Gastrocnemius medialis (tissue), 4 donors: ENCODE measurements around the gene GABARAP. TPM values are rescaled to one million over a fixed set of nuclear protein-coding genes. Genes with fewer than 3 reads are reported as not detected.

Experiments
- ATAC-seq, 2 donors: fragments of 150-250 bp; one replicate each; pipeline ENCODE4 v1.9.1; 2016
- DNase-seq, 2 donors: peaks; one replicate each; pipeline ENCODE4 v3.0.0-alpha.2; 2019
- H3K27ac ChIP-seq, 4 donors: fragments of 200-600 bp; sonication (generic); 1 replicate in 1 of 4; 2 replicates in 3 of 4; pipeline ENCODE4 v1.5.1; 2016 to 2018; ENCODE audit warnings: mild to moderate bottlenecking in 2 of 4, moderate library complexity in 1 of 4
- H3K27me3 ChIP-seq, 3 donors: fragments of 200-600 bp; sonication (generic) in 2 of 3; 1 replicate in 1 of 3; 2 replicates in 2 of 3; pipeline versions ENCODE4 v1.5.1 to v1.6.0; 2016 to 2019; ENCODE audit warnings: mild to moderate bottlenecking in 1 of 3, moderate library complexity in 1 of 3
- H3K36me3 ChIP-seq, 2 donors: fragments of 200-600 bp; sonication (generic) in 1 of 2; one replicate each; pipeline ENCODE4 v1.5.1; 2017 to 2018
- H3K4me1 ChIP-seq, 2 donors: fragments of 200-600 bp; sonication (generic) in 1 of 2; one replicate each; pipeline ENCODE4 v1.5.1; 2016 to 2017; ENCODE audit warnings: mild to moderate bottlenecking in 2 of 2
- H3K4me3 ChIP-seq, 4 donors: fragments of 200-600 bp; sonication (generic) in 3 of 4; 1 replicate in 1 of 4; 2 replicates in 3 of 4; pipeline ENCODE4 v1.5.1; 2016 to 2019; ENCODE audit warnings: mild to moderate bottlenecking in 2 of 4
- H3K9me3 ChIP-seq, 3 donors: fragments of 200-600 bp; sonication (generic) in 2 of 3; 1 replicate in 1 of 3; 2 replicates in 2 of 3; pipeline ENCODE4 v1.5.1; 2016 to 2019
- POLR2A ChIP-seq, 2 donors: fragments of 450-650 bp; IDR thresholded peaks; one replicate each; pipeline ENCODE4 v1.6.1; 2017; ENCODE audit warnings: antibody characterized with exemption in 2 of 2, mild to moderate bottlenecking in 2 of 2, moderate library complexity in 2 of 2
- in situ Hi-C, 4 donors: fragments of 200-750 bp; cut with MboI; loops; one replicate each; pipeline versions ENCODE4 v1.15.0 to v1.8.0; 2017; ENCODE audit warnings: low sequenced_read_pairs in 4 of 4
- intact Hi-C: fragments of 100-400 bp; cut with DNase I; formaldehyde crosslinking; loops from one replicate; pipeline ENCODE4 v1.15.1; 2023; ENCODE audit warnings: low total_unique reads
- total RNA-seq, 4 donors: library from RNA; depleted of rRNA; stranded (reverse); fragments of >200 nt; gene quantifications; one replicate each; pipeline versions ENCODE4 v1.1.0 to v1.2.3, GENCODE V29; 2016
- TF ChIP-seq, protein P1 (sequence below), 5 experiments: fragments of 450-650 bp in 3 of 5; fragments of 200-600 bp in 2 of 5; sonication (generic) in 2 of 5; IDR thresholded peaks in 4 of 5; conservative IDR thresholded peaks in 1 of 5; 1 replicate in 4 of 5; 2 replicates in 1 of 5; pipeline ENCODE4 v1.5.1; 2016 to 2019; ENCODE audit warnings: antibody characterized with exemption in 5 of 5, mild to moderate bottlenecking in 3 of 5, moderate library complexity in 3 of 5

The GABARAP gene
- total RNA-seq, 4 donors from 2014 or later, result 207 to 626 (median 258) TPM

DNA sequence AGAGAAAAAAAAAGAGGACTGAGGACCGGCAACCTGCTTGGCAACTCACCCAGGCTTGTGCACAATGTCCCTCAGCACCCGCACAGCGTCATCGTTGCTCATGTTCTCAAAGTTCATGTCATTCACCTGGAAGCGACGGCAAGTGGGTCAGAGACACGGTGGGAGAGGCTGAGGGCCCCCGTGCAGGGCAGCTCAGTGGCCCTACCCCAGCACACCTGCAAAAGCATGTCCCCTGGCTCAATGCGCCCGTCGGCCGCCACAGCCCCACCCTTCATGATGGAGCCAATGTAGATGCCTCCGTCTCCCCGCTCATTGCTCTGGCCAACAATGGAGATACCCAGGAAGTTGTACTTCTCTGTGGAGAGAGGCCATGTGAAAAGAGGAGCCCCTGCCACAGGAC lies 13.3 kb downstream of the GABARAP start:
- Histone ChIP-seq H3K27ac (no peak overlapping the region), H3K27me3 (no peaks in the 10 kb centered on the region), H3K36me3 (peaks cover 0 to 65% of the 10 kb centered on the region in 2 donors), H3K9me3 (no peaks in the 10 kb centered on the region), H3K4me1 (peaks cover 21 to 33% of the 10 kb centered on the region in 2 donors), H3K4me3 (no peak overlapping the region)
- TF ChIP-seq, protein P1, sequence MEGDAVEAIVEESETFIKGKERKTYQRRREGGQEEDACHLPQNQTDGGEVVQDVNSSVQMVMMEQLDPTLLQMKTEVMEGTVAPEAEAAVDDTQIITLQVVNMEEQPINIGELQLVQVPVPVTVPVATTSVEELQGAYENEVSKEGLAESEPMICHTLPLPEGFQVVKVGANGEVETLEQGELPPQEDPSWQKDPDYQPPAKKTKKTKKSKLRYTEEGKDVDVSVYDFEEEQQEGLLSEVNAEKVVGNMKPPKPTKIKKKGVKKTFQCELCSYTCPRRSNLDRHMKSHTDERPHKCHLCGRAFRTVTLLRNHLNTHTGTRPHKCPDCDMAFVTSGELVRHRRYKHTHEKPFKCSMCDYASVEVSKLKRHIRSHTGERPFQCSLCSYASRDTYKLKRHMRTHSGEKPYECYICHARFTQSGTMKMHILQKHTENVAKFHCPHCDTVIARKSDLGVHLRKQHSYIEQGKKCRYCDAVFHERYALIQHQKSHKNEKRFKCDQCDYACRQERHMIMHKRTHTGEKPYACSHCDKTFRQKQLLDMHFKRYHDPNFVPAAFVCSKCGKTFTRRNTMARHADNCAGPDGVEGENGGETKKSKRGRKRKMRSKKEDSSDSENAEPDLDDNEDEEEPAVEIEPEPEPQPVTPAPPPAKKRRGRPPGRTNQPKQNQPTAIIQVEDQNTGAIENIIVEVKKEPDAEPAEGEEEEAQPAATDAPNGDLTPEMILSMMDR (IDR thresholded peaks at IDR 0.05 in 4 of 5, conservative IDR thresholded peaks at IDR 0.05 in 1 of 5), result no peak
- no peak for TF ChIP-seq POLR2A (IDR thresholded peaks at IDR 0.05)
- DNase-seq, result no peak
- in situ Hi-C loops (no loop called here), intact Hi-C loops (no loop called here)
- ATAC-seq, result no peak

DNA sequence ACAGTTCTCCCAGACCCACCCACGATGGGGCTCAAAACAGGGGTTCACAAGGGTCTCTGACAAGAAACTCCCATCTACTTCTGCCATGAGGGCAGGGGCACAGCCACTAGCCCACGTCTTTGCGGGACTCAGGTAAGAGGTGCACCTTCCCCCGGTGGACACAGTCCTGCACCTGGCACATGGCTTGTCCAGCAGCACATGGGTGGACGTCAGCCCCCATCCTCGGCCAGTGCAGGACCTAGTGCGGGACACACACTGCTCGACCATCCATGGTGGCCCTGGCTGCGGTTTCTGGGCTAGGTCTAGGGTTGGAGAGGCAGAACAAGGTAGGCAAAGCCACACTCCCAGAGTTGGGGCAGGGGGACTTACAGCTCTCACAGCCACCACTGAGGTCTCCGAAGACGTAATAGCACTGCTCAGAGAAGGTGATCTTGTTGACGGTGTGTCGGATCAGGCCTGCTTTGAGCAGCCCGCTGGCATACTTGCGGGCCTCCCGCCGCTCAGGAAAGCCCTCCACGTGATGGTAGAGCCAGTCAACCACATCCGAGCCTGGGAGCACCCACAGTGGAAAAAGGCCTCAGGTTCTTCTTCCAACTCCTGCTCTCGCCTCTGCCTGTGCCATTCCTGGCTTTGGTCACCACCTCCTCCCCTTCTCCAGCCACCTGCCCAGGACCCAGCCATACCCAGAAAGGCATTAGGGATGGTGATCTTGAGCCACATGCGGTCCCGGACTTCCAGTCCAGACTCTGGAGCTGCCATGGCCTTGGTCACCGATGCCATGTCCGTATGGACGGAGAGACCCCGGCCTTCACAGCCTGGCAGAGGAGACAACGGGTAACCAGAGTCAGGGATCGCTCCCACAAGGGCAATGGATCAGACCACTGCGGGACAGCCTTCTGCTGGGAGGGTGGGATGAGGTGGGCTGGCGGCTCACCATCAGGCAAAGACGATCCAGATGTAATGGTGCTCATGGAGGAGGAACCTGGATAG lies 15.2 kb downstream of the GABARAP start:
- in situ Hi-C loops (no loop called here), intact Hi-C loops (no loop called here)
- no peak for DNase-seq
- H3K27me3 ChIP-seq, result no peaks in the 10 kb centered on the region
- H3K4me1 ChIP-seq, result peaks cover 10 to 27% of the 10 kb centered on the region in 2 donors
- H3K27ac ChIP-seq, result peak overlapping the region in 1 of 4 donors; percentile 22
- ATAC-seq, result no peak
- H3K36me3 ChIP-seq, result peaks cover 0 to 84% of the 10 kb centered on the region in 2 donors
- TF ChIP-seq, protein P1 (IDR thresholded peaks at IDR 0.05 in 4 of 5, conservative IDR thresholded peaks at IDR 0.05 in 1 of 5), result no peak
- TF ChIP-seq POLR2A (IDR thresholded peaks at IDR 0.05), result no peak
- no peaks in the 10 kb centered on the region for H3K9me3 ChIP-seq
- H3K4me3 ChIP-seq, result no peak overlapping the region

DNA sequence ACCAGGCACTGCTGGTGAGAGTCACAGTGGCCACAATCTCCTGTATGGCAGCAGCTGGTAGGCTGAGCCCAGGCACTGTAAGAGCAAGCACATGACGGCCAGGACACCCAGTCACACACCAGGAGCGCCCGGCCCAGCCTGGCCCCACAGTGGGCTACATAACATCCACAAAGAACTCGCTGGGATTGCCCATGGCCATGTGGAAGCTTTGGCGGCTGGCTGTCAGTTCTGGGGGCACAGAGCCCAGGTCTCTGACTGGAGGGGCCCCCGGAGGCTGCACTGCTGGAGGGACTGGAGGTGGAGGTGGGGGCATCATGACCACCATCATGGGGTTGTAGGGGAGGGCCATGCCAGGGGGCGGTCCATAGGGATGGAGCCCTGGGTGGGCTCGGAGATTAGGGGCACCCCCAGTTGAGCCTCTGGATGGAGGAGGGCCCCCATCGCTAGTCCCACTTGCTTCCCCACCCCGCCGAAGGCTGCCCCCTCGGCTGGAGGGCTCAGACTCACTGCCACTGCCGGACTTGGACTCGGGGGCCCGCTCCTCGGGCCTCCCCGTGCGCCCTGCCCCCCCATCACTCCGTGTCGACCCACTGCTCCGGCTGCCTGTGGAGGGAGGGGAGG lies 16.4 kb downstream of the GABARAP start:
- TF ChIP-seq, protein P1 (IDR thresholded peaks at IDR 0.05 in 4 of 5, conservative IDR thresholded peaks at IDR 0.05 in 1 of 5), result no peak
- TF ChIP-seq POLR2A (IDR thresholded peaks at IDR 0.05), result no peak
- in situ Hi-C loops (no loop called here), intact Hi-C loops (no loop called here)
- no peaks in the 10 kb centered on the region for H3K27me3 ChIP-seq
- no peaks in the 10 kb centered on the region for H3K9me3 ChIP-seq
- H3K27ac ChIP-seq, result peak overlapping the region in 1 of 4 donors; percentile 46
- DNase-seq (no peak), ATAC-seq (no peak)
- peaks cover 20 to 32% of the 10 kb centered on the region in 2 donors for H3K4me1 ChIP-seq
- H3K4me3 ChIP-seq, result no peak overlapping the region
- peaks cover 0 to 96% of the 10 kb centered on the region in 2 donors for H3K36me3 ChIP-seq

DNA sequence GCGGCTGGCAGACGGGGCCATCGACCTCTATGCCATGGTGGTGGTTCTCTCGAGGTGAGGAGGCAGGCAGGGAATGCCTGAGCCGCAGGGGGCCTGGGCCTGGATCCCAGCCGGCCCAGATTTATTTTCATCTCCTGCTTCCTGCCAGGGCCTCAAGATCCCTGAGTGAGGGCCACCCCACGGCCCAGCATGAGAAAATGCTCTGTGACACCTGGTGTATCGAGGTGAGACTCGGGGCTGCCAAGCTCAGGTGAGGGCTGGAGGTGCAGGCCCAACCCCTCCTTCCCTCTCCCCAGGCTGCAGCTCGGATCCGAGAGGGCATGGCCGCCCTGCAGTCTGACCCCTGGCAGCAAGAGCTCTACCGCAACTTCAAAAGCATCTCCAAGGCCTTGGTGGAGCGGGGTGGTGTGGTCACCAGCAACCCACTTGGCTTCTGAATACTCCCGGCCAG lies 17.6 kb downstream of the GABARAP start:
- Histone ChIP-seq H3K4me3 (no peak overlapping the region), H3K27me3 (no peaks in the 10 kb centered on the region), H3K27ac (peak overlapping the region in 2 of 4 donors; percentile 17 to 38), H3K4me1 (peaks cover 24 to 39% of the 10 kb centered on the region in 2 donors), H3K9me3 (no peaks in the 10 kb centered on the region), H3K36me3 (peaks cover 0 to 87% of the 10 kb centered on the region in 2 donors)
- ATAC-seq, result no peak
- in situ Hi-C loops, result no loop called here
- intact Hi-C loops, result no loop called here
- TF ChIP-seq, protein P1 (IDR thresholded peaks at IDR 0.05 in 4 of 5, conservative IDR thresholded peaks at IDR 0.05 in 1 of 5), result no peak
- no peak for TF ChIP-seq POLR2A (IDR thresholded peaks at IDR 0.05)
- no peak for DNase-seq
